ENCODE results near the gene ADCY4.
"Not testable (repeated sequence)": the region's sequence is repeated elsewhere in the genome, so short reads cannot be mapped to it uniquely, and the experiment has no call there.

ADCY4 gene

DNA sequence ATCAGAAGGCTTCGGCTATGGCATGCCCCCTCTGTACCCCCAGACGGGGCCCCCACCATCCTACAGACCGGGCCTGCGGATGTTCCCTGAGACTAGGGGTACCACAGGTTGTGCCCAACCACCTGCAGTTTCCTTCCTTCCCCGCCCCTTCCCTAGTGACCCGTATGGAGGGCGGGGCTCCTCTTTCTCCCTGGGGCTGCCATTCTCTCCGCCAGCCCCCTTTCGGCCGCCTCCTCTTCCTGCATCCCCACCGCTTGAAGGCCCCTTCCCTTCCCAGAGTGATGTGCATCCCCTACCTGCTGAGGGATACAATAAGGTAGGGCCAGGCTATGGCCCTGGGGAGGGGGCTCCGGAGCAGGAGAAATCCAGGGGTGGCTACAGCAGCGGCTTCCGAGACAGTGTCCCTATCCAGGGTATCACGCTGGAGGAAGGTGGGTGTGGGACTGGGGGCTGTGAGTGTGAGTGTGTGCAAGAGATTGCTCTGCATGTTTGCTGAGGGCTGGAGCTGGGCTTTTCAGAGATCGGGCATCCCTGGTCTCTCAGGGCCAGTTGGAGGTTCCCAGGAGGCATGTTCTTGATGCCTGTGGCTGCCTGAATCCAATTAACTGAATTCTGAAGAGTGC is 41.7 kb upstream of the ADCY4 start:
- no peak for ATAC-seq
- no peak for TF ChIP-seq TOX (CRISPR knock-in tag; IDR thresholded peaks at IDR 0.05; ENCODE audit: borderline replicate concordance)

DNA sequence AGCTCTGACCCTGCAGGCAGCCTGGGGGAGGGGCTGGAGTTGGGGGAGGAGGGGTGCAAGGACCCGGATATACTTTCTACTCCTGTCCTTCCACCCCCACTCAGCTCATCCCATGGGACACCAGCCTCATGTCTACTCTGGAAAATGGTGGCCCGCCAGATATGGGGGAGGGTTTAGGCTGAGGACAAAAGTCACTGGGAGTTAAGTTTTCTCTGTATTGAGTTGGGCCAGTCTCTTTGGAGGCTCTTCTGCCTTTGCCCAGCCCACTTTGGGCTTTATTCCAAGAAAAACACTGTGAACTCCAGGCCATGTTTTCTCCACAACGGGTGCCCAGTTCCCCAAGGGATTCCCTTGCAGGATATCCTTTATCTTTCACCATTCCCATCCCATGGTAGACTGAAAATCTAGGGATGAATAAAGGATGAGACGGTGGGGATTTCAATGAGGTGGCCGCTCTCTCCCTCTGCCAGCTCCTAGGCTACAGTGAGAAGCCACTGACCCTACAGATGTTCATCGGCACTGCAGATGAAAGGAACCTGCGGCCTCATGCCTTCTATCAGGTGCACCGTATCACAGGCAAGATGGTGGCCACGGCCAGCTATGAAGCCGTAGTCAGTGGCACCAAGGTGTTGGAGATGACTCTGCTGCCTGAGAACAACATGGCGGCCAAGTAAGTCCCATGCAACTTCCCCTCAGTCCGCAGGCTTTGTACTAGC is 38.0 kb upstream of the ADCY4 start:
- TF ChIP-seq TOX (CRISPR knock-in tag; IDR thresholded peaks at IDR 0.05; ENCODE audit: borderline replicate concordance) (no peak), ESRRG (CRISPR knock-in tag; IDR thresholded peaks at IDR 0.05) (no peak), GLIS3 (CRISPR knock-in tag; IDR thresholded peaks at IDR 0.05) (no peak), PPARA (CRISPR knock-in tag; IDR thresholded peaks at IDR 0.05; ENCODE audit: borderline replicate concordance) (no peak), TSHZ2 (CRISPR knock-in tag; IDR thresholded peaks at IDR 0.05) (no peak), ZNF565 (CRISPR knock-in tag; conservative IDR thresholded peaks at IDR 0.05; ENCODE audit: low read depth) (no peak), OSR1 (CRISPR knock-in tag; IDR thresholded peaks at IDR 0.05) (no peak), POU6F1 (CRISPR knock-in tag; IDR thresholded peaks at IDR 0.05; ENCODE audit: borderline replicate concordance, low read depth) (no peak)

GRCh38 chr14:24371605-24372004 is 36.7 kb upstream of the ADCY4 start:
- not testable (repeated sequence) for ATAC-seq

More for the DNA sequence above, 38.0 kb upstream of the ADCY4 start:
- ATAC-seq, result no peak

DNA sequence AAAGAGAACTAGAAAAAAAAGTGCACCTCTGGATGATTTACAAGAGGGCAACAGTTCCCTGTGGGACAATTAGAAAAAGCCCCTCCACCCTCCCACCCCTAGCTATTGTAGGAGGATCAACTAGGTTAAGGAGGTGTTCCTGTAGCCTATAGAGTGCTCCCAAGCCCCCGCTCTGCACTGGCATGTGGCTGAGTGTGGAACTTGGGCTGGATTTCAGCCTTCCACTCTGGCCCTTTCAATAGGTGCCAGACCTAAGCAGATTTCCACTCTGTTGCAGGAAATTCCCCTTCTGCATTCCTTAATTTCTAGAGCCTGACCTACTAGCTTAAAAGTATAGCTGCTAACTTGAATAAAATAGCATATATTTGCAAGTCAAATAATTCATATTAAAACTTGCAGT is 35.9 kb upstream of the ADCY4 start:
- no peak for ATAC-seq
- TF ChIP-seq TSHZ2 (CRISPR knock-in tag; IDR thresholded peaks at IDR 0.05) (no peak), TCF4 (CRISPR knock-in tag; IDR thresholded peaks at IDR 0.05; ENCODE audit: borderline replicate concordance) (no peak), SNAI2 (CRISPR knock-in tag; IDR thresholded peaks at IDR 0.05) (no peak), ARNTL (CRISPR knock-in tag; IDR thresholded peaks at IDR 0.05; ENCODE audit: borderline replicate concordance, low read depth) (no peak), PATZ1 (CRISPR knock-in tag; IDR thresholded peaks at IDR 0.05; ENCODE audit: borderline replicate concordance) (no peak), ESRRG (CRISPR knock-in tag; IDR thresholded peaks at IDR 0.05) (no peak), ZNF8 (CRISPR knock-in tag; IDR thresholded peaks at IDR 0.05) (no peak), ZC3H10 (CRISPR knock-in tag; IDR thresholded peaks at IDR 0.05) (no peak), POU6F1 (CRISPR knock-in tag; IDR thresholded peaks at IDR 0.05; ENCODE audit: borderline replicate concordance, low read depth) (no peak), RARB (CRISPR knock-in tag; IDR thresholded peaks at IDR 0.05) (no peak), CSDC2 (CRISPR knock-in tag; IDR thresholded peaks at IDR 0.05) (no peak), BACH2 (CRISPR knock-in tag; IDR thresholded peaks at IDR 0.05; ENCODE audit: borderline replicate concordance) (no peak), ZNF70 (CRISPR knock-in tag; IDR thresholded peaks at IDR 0.05) (no peak), PPARA (CRISPR knock-in tag; IDR thresholded peaks at IDR 0.05; ENCODE audit: borderline replicate concordance) (no peak), ZNF565 (CRISPR knock-in tag; conservative IDR thresholded peaks at IDR 0.05; ENCODE audit: low read depth) (no peak), ISL1 (CRISPR knock-in tag; IDR thresholded peaks at IDR 0.05) (no peak), TOX (CRISPR knock-in tag; IDR thresholded peaks at IDR 0.05; ENCODE audit: borderline replicate concordance) (no peak)
- TF ChIP-seq, protein P1, sequence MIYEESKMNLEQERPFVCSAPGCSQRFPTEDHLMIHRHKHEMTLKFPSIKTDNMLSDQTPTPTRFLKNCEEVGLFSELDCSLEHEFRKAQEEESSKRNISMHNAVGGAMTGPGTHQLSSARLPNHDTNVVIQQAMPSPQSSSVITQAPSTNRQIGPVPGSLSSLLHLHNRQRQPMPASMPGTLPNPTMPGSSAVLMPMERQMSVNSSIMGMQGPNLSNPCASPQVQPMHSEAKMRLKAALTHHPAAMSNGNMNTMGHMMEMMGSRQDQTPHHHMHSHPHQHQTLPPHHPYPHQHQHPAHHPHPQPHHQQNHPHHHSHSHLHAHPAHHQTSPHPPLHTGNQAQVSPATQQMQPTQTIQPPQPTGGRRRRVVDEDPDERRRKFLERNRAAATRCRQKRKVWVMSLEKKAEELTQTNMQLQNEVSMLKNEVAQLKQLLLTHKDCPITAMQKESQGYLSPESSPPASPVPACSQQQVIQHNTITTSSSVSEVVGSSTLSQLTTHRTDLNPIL (CRISPR knock-in tag; IDR thresholded peaks at IDR 0.05; ENCODE audit: low read depth), result no peak
- TF ChIP-seq, protein P2, sequence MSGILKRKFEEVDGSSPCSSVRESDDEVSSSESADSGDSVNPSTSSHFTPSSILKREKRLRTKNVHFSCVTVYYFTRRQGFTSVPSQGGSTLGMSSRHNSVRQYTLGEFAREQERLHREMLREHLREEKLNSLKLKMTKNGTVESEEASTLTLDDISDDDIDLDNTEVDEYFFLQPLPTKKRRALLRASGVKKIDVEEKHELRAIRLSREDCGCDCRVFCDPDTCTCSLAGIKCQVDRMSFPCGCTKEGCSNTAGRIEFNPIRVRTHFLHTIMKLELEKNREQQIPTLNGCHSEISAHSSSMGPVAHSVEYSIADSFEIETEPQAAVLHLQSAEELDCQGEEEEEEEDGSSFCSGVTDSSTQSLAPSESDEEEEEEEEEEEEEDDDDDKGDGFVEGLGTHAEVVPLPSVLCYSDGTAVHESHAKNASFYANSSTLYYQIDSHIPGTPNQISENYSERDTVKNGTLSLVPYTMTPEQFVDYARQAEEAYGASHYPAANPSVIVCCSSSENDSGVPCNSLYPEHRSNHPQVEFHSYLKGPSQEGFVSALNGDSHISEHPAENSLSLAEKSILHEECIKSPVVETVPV (CRISPR knock-in tag; IDR thresholded peaks at IDR 0.05), result no peak

All from SK-N-SH treated with all-trans-retinoic acid at 6 μM for 48 hours (cell line).